Measurements from ENCODE around the gene FAM53B. TPM values are rescaled to one million over a fixed set of nuclear protein-coding genes. Genes with fewer than 3 reads are reported as not detected.
"Not testable (repeated sequence)": the region's sequence is repeated elsewhere in the genome, so short reads cannot be mapped to it uniquely, and the experiment has no call there.

Gene FAM53B
- 10 to 100 TPM; 72.7 to 92.1 (median 80.5) TPM for total RNA-seq

GRCh38 chr10:124744102-124745050, at the start of gene FAM53B:
TSS of gene FAM53B (minus strand) at chr10:124744378. CDS start at chr10:124706713, 37,665 bp downstream.
- Histone ChIP-seq H3K27me3 (no peaks in the 10 kb centered on the region), H3K4me3 (peak within 1 kb of the TSS; percentile 70 to 84 (median 80)), H3K9me3 (no peaks in the 10 kb centered on the region), H3K27ac (peak within 1 kb of the TSS; percentile 86 to 95 (median 92)), H3K36me3 (no peaks in the 10 kb centered on the region), H3K4me1 (peaks cover 0 to 51% (median 20%) of the 10 kb centered on the region in 4 donors)
- DNase-seq = peak; percentile 79 to 93 (median 92)
- TF ChIP-seq POLR2A (IDR thresholded peaks at IDR 0.05) = peak in 1 of 2 donors; percentile 76
- TF ChIP-seq, protein P1, sequence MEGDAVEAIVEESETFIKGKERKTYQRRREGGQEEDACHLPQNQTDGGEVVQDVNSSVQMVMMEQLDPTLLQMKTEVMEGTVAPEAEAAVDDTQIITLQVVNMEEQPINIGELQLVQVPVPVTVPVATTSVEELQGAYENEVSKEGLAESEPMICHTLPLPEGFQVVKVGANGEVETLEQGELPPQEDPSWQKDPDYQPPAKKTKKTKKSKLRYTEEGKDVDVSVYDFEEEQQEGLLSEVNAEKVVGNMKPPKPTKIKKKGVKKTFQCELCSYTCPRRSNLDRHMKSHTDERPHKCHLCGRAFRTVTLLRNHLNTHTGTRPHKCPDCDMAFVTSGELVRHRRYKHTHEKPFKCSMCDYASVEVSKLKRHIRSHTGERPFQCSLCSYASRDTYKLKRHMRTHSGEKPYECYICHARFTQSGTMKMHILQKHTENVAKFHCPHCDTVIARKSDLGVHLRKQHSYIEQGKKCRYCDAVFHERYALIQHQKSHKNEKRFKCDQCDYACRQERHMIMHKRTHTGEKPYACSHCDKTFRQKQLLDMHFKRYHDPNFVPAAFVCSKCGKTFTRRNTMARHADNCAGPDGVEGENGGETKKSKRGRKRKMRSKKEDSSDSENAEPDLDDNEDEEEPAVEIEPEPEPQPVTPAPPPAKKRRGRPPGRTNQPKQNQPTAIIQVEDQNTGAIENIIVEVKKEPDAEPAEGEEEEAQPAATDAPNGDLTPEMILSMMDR (IDR thresholded peaks at IDR 0.05) = peak in 4 of 6 experiments; percentile 38 to 74 (median 66)

DNA sequence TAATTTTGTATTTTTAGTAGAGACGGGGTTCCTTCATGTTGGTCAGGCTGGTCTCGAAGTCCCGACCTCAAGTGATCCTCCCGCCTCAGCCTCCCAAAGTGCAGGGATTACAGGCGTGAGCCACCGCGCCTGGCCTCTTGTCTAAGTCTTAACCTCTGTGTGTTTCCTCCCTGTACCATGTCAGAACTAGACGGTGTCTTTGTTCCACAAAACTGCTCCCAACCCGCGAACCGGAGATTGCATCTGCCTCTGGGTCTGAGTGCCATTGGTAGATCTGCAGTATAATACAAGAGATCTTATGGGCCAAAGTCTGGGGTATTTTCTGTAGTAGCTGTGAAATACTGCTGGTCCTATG, 48.8 kb upstream of the FAM53B start:
- Histone ChIP-seq H3K4me1 (peaks cover 0 to 8% (median 2%) of the 10 kb centered on the region in 4 donors), H3K9me3 (no peaks in the 10 kb centered on the region), H3K36me3 (peaks cover 0 to 6% (median 0%) of the 10 kb centered on the region in 3 donors), H3K4me3 (peak overlapping the region; percentile 87 to 89 (median 88)), H3K27me3 (no peaks in the 10 kb centered on the region), H3K27ac (no peak overlapping the region)
- TF ChIP-seq POLR2A (IDR thresholded peaks at IDR 0.05) = no peak
- TF ChIP-seq, protein P1 (IDR thresholded peaks at IDR 0.05) = no peak
- no peak for DNase-seq

DNA sequence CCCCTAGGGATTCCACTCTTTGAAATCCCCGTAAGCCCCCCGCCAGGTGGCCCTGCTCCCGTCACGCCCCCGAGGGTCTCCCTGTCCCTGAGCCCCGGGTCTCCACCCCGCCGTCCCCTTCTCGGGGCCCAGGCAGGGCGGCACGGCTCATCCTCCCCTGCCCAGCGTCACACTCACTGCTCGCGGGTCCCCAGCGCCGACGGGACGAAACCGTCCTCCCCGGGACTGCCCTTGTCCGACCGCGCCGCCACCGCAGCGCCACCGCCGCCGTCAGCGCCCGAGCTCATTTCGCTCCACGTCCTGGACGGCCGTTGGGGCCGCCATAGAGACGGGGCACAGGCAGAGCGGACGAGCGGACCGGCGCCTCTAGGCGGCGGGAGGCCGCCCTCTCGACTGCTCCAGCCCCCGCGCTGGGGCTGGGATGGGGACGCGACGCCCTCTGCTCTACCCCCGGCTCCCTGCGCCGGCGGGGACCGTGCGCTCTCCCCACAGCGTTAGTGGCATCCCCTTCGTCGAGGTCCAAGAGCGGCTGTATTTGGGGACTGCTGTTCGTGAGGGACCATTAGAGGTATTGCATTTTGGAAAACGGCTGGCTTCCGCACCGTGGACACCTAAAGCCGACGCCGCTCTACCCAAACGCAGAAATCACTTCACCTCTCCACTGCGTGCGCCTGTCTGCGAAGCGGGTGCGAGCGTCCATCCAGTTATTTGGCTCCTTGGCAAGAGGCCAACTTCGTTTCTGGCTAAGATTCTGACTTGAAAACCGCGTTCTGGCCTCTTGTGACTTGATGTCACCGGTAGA, 47.6 kb upstream of the FAM53B start, which contains the start of gene EEF1AKMT2:
Gene EEF1AKMT2, minus strand, starts transcription at position 341 of the 802 bp plus-strand sequence. Its CDS starts 54 bp downstream, at position 287.
- Histone ChIP-seq H3K4me3 (peak within 1 kb of the TSS; percentile 87 to 89 (median 88)), H3K4me1 (peaks cover 0 to 8% (median 2%) of the 10 kb centered on the region in 4 donors), H3K9me3 (no peaks in the 10 kb centered on the region), H3K27ac (peak within 1 kb of the TSS; percentile 86 to 92 (median 87)), H3K27me3 (no peaks in the 10 kb centered on the region), H3K36me3 (peaks cover 0 to 6% (median 0%) of the 10 kb centered on the region in 3 donors)
- TF ChIP-seq, protein P1 (IDR thresholded peaks at IDR 0.05) = peak; percentile 28 to 76 (median 56)
- peak; percentile 78 to 81 for TF ChIP-seq POLR2A (IDR thresholded peaks at IDR 0.05)
- DNase-seq = peak; percentile 72 to 89 (median 88)

GRCh38 chr10:124782900-124783299, 38.7 kb upstream of the FAM53B start:
- peaks cover 0 to 45% (median 0%) of the 10 kb centered on the region in 3 donors for H3K36me3 ChIP-seq
- H3K27ac ChIP-seq, DNase-seq, H3K4me3 ChIP-seq, H3K27me3 ChIP-seq, H3K4me1 ChIP-seq, H3K9me3 ChIP-seq: not testable (repeated sequence)

- H3K9me3 ChIP-seq = no peaks in the 10 kb centered on the region
- H3K4me3 ChIP-seq = no peak overlapping the region
- H3K27ac ChIP-seq = no peak overlapping the region
- no peaks in the 10 kb centered on the region for H3K4me1 ChIP-seq
- H3K27me3 ChIP-seq = no peaks in the 10 kb centered on the region
- no peak for TF ChIP-seq POLR2A (IDR thresholded peaks at IDR 0.05)
- TF ChIP-seq, protein P1 (IDR thresholded peaks at IDR 0.05) = no peak
- no peak for DNase-seq
- peaks cover 0 to 22% (median 0%) of the 10 kb centered on the region in 3 donors for H3K36me3 ChIP-seq
Observed at GRCh38 chr10:124768791-124769190, 24.6 kb upstream of the FAM53B start.

All from Peyer's patch (tissue), 4 donors.